T-helper 2 cell (primary cell): ENCODE measurements around the gene LRRC8D.
A peak's percentile ranks its signal among the peaks of the same experiment; 100 is the strongest.

Source experiments
- DNase-seq, 5 experiments: peaks; one replicate each; pipeline versions ENCODE4 v3.0.0 to v3.0.0-alpha.2; 2012 to 2022

The LRRC8D gene

DNA sequence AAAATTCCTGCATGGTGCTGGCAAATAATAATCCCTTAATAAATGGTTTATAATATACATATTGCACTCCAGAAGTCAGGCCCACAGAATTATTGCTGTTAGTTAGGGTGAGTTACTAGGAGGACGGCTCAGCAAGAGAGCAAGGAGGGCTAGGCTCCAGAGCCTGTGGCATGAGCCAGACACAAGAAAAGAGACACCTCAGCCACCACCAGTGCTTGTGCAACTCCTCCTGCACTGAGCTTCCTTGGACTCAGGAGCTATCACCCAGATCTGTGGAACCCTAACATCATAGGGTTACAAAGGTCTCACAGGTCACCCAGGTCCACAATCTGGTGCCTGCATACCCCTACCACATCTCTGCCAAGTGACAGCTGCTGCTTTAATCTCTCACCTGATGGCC is 12.8 kb upstream of the LRRC8D start:
- no peak for DNase-seq

DNA sequence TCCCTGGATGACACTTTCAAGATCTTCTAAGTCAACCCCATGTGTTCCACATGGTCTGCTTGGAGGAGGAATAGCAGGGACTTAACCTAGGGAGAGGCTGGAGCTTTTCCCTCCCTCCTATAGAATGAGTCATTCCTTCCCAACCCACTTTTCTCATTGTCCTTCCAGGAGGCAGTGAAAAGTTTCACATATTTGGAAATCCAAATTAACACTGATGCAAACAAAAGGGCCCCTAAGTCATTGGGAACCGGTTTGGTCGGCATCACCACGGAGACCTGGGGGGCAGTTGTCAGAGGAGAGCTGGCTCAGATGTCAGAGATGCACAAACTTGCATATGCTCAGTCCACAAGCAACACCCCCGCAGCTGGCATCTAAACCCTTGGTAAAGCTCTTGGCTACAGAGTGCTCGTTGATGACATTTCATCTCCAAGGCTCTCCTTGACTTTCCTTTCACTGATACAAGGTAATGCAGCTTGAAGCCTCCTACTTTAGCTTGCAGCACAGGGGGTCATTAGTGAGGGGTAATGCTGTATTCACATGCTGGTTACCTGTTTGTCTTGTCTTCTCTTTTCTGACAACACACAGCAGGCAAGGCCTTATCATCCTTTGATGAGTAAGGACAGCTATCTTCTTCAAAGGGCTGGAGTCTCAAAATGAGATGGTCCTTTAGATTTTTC is 12.3 kb upstream of the LRRC8D start:
- DNase-seq, result no peak

DNA sequence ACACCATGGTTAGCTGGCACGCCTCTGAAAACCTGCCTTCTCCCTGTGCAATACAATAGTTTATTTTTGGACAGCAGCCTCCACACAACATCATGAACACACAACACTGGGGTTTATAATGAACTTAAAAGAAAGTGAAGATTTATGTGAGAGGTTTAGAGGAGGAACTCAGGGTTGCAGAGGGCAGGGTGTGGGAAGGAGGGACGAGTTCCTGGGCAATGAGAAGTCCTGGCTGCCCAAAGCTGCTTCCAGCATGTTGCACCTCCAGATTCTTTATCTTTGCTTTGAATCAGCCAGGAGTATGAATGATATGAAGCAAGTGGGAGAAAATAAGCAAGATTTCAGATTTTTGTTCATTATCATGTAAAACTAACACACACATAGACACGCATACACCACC is 11.3 kb upstream of the LRRC8D start:
- no peak for DNase-seq

DNA sequence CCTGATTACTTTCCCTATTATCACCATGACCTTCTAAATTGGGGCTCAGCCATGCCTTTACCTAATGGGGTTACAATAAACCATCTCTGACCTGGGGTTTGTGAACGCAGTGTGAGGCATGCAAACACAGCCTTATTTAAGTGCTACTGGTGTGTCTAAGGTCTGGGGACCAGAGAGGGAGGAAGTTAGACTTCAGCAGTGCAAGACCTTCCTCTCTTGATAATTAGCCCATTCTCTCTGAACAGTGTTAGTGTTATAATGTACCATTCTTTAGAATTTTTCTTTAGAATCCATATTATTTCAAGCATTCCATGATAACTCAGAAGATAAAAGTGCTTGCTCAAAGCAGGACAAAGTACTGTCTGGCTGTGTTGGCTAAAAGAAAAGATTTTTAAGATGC is 10.5 kb upstream of the LRRC8D start:
- no peak for DNase-seq

DNA sequence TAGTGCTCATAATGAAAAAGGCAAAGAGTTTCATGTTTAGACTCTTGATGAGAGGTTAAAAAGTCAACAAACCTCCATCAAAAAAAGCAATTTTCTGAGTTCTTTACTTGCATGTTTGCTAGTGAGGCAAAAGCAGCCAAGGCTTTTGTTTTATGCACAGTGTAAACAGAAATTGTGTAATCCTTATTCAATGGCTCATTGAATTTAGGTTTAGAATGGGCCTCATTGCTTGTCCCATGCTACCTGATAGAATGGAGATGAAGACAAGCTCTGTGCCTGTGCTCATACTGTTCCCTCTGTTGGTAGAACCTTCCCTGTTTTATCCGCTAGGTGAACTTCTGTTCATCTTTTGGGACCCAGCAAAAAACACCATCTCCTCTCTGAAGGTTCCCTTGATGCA is 10.0 kb upstream of the LRRC8D start:
- DNase-seq, result no peak

- DNase-seq, result no peak
Observed at GRCh38 chr1:89812992-89813391, 7.8 kb upstream of the LRRC8D start.

- DNase-seq, result no peak
Observed at GRCh38 chr1:89815040-89815439, 5.8 kb upstream of the LRRC8D start.

DNA sequence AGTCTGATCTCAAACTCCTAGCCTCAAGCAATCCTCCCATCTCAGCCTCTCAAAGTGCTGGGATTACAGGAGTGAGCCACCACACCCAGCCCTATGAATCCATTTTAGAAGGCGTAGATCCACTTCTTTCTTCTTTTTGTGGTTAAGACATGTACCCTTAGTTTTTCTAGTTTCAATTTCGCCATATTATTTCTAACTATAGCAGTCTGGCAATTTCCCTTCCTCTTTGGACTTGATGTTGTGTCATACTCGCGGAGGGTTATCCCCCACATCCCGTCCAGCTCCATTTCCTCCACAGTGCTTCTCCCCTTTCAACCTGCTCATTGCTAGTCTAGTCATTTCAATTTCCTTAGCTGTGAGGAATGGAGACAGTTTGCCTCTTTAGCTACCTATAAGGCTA is 5.2 kb upstream of the LRRC8D start:
- no peak for DNase-seq

DNA sequence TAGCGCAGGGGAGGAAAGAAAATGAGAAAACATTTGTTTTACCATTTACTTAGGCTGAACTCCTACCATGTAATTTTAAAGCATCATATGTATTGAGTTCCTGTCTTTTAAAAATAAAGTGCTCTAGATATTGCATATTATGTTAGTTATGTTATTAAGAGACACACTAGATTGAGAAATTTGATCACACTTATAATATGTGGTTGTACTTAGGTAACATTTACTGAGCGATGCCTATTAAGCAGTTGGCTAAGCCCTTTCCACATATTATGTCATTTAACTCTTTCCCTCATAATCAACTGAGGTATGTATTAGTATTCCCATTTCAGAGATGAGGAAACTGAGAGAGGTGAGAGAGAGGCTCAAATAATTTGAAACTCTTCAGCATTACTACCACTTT is 4.5 kb upstream of the LRRC8D start:
- DNase-seq, result no peak

DNA sequence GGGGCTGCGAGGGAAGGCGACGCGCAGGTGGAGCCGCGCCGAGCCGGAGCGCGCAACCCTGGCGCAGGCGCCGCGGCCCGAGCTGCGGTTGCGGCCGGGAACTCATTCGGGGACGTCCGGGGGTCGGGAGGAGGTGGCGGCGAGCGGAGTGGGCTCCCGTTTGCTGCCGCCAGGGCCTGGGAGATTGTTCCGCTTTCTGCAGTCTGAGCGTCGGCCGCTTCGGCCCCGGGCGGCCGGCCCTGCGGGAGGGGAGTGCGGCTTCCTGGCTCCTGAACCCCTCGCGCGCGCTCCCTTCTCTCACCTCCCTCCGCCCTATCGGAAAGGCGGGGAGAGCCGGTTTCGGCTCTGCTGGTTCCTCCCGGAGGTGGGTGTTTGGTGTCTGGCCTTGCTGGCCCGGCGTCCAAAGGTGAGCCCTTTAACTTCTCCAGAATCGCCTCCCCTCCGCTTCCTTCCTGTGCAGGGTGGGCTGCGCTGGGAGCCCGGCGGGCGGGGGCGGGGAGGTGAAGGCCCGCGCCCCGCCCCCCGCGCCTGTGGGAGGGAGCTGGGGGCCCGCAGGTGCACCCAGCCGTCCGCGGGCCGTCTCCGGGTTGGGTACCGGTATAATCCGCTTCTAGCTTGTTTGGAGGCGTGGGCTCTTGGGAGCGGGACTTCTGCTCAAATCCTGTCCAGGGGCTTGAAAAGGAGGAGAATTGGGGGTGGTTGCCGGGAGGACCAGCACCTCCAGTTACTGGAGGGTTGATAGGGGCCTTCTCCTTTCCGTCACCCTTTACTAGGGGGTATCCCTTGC is 683 bp downstream of the LRRC8D start:
- peak; percentile 30 to 69 (median 47) for DNase-seq

GRCh38 chr1:89822109-89822962 is 1.5 kb downstream of the LRRC8D start:
- DNase-seq, result no peak

GRCh38 chr1:89822999-89823628 is 2.3 kb downstream of the LRRC8D start:
- DNase-seq, result no peak

DNA sequence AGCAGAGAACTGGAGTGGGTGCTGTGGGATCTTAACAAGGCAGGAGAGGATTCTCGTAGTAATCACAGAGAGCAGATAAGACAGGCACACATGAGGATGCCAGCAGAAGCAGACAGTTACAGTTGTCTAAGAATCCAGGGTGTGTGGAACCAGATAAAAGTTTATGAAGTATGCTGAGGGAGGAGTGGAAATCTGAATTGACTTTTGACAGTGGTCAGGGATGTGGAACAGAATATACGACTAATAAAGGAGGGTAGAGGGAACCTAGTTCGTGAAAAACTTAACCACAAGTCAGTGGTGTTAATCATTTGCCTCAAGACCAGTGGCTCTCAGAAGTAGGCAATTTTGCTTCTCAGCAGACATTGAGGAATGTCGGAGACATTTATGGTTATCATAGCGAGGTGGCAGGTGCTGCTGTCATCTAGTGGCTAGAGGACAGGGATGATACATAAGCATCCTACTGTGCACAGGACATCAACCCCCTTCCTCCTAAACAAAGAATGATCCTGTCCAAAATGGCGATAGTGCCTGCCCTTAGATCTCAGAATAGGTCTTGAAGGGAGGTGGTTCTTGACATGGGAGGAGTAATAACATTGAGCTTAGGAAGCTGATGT is 3.0 kb downstream of the LRRC8D start:
- DNase-seq, result no peak

- DNase-seq, result no peak
Observed at GRCh38 chr1:89826594-89826993, 5.8 kb downstream of the LRRC8D start.

DNA sequence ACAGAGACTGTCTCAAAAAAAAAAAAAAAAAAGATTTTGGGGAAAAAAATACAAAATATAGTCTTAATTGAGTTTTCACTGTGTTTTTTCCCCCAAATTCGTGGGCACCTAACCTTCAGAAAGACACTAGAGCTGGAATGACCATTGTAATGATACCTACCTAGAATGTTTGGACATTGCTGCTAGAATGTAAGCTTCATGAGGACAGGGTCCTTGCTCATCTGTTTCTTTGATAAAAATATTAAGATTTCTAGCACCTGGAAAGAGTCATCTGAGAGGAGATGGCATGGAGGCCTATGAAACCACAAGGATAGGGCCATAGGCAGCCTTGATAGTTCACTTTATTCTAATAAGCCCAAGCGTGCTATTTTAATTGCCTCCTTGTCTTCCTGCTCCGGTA is 6.5 kb downstream of the LRRC8D start:
- DNase-seq, result no peak

- no peak for DNase-seq
Observed at GRCh38 chr1:89827902-89828301, 7.1 kb downstream of the LRRC8D start.

GRCh38 chr1:89829186-89829585 is 8.4 kb downstream of the LRRC8D start:
- no peak for DNase-seq

GRCh38 chr1:89831462-89832120 is 10.8 kb downstream of the LRRC8D start:
- no peak for DNase-seq

GRCh38 chr1:89832496-89833127 is 11.8 kb downstream of the LRRC8D start:
- no peak for DNase-seq

- DNase-seq, result no peak
Observed at GRCh38 chr1:89833183-89834082, 12.6 kb downstream of the LRRC8D start.
